Heart left ventricle (tissue), 13 donors: ENCODE measurements around the gene XPR1.

Experiments used
- POLR2A ChIP-seq, 2 donors: fragments of 450-650 bp; IDR thresholded peaks; one replicate each; pipeline ENCODE4 v1.6.1; 2017; ENCODE audit warnings: antibody characterized with exemption in 2 of 2, mild to moderate bottlenecking in 2 of 2, moderate library complexity in 2 of 2
- TF ChIP-seq, protein P1 (sequence below), 12 donors: fragments of 200-600 bp; sonication (generic) in 4 of 12; IDR thresholded peaks; one replicate each; pipeline versions ENCODE4 v1.5.0 to v1.8.0; 2018 to 2022; ENCODE audit warnings: antibody characterized with exemption in 12 of 12, mild to moderate bottlenecking in 5 of 12
- donor health status: ischemic (EF 13 %, LVEDD 7.1; RV severe dilation, severe dysfunction).
- donor health status: DM: no; HTN: yes; CAD: no.
- donor health status: DM: no; HTN: no; CAD: no.
- donor health status: ischemic (EF 25% LVEDD 6.9; RV normal size, moderate dysfunction).
- donor health status: ischemic (EF 25% LVEDD 5.7; RV mildly dilated, moderate dysfunction).
- donor health status: ischemic (EF 35%, LVEDD 5.7; RV mildly dilated, moderate dysfunction).
- donor health status: nonischemic (EF 11% LVEDD 7.7; RV severe dilation, severe dysfunction).
- donor health status: DM: yes; HTN: yes; CAD: no.
- donor health status: PGD.
- donor health status: ischemic (EF 29% LVEDD 5.4; RV normal size, mild dysfunction).
- donor health status: nonischemic (EF 23%, LVEDD 6.1; RV moderate dilation, normal function).

DNA sequence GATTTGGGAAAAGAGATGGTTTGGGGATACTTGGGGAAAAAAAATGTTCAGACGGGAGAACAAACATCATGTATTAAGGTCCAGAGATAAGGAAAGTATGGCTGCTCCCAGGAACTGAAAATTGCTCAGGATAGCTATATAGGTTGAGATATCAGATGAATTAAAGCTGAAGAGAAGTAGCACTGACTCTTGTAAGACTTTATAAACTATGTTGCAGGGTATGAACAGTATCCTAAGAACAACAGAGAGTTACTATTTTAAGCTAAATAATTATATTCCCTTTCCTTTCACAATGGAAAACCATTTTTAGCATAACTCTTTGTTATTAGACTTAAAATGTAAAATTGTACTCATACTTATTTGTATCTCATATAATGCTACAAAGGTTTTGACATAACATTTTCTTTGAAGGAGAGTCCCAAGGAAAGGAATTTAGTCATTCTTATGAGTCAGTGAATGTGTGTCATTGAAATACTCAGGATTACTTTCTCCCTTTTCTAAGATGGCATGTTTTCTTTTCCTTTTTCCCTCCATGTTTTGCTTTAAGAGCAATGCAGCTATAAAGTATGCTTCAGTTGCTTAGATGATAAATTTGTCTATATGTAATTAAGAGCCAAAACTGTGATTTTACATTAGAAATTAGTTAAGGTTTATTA lies 141.5 kb downstream of the XPR1 start:
- no peak for TF ChIP-seq POLR2A (IDR thresholded peaks at IDR 0.05)
- TF ChIP-seq, protein P1, sequence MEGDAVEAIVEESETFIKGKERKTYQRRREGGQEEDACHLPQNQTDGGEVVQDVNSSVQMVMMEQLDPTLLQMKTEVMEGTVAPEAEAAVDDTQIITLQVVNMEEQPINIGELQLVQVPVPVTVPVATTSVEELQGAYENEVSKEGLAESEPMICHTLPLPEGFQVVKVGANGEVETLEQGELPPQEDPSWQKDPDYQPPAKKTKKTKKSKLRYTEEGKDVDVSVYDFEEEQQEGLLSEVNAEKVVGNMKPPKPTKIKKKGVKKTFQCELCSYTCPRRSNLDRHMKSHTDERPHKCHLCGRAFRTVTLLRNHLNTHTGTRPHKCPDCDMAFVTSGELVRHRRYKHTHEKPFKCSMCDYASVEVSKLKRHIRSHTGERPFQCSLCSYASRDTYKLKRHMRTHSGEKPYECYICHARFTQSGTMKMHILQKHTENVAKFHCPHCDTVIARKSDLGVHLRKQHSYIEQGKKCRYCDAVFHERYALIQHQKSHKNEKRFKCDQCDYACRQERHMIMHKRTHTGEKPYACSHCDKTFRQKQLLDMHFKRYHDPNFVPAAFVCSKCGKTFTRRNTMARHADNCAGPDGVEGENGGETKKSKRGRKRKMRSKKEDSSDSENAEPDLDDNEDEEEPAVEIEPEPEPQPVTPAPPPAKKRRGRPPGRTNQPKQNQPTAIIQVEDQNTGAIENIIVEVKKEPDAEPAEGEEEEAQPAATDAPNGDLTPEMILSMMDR (IDR thresholded peaks at IDR 0.05): no peak
